HL-60 (cell line): ENCODE results near the gene FZD2.

Source experiments
- DNase-seq, 2 experiments: peaks; one replicate each; pipeline ENCODE4 v3.0.0-alpha.2; 2010 to 2020; ENCODE audit warnings: low read depth in 1 of 2, low spot score in 1 of 2
- H3K27ac ChIP-seq: fragments of 250-450 bp; sonication (Bioruptor Pico); replicated peaks from 2 replicates; pipeline ENCODE4 v1.5.1; 2020; ENCODE audit warnings: mild to moderate bottlenecking, moderate library complexity
- H3K27me3 ChIP-seq: fragments of 250-450 bp; sonication (Bioruptor Pico); 2 replicates; pipeline ENCODE4 v1.5.1; 2021; ENCODE audit warnings: mild to moderate bottlenecking, moderate library complexity; ENCODE audit not compliant: insufficient read depth, poor library complexity, severe bottlenecking
- H3K4me3 ChIP-seq: replicated peaks from 2 replicates; pipeline ENCODE4 v1.5.1; 2011; ENCODE audit warnings: mild to moderate bottlenecking, control low read depth, low read length; ENCODE audit not compliant: insufficient read depth
- GABPA ChIP-seq: IDR thresholded peaks from 2 replicates; pipeline ENCODE4 v1.6.1; 2012; ENCODE audit warnings: low read depth
- POLR2AphosphoS5 ChIP-seq: IDR thresholded peaks from 2 replicates; pipeline ENCODE4 v1.6.1; 2012; ENCODE audit warnings: low read depth
- SPI1 ChIP-seq: IDR thresholded peaks from 2 replicates; pipeline ENCODE4 v1.6.1; 2012; ENCODE audit warnings: low read depth, mild to moderate bottlenecking, borderline replicate concordance
- TF ChIP-seq, protein P1 (sequence below): IDR thresholded peaks from one replicate; pipeline ENCODE4 v1.5.1; 2011; ENCODE audit warnings: low read length, control low read depth, inconsistent platforms; ENCODE audit not compliant: insufficient read depth
- TF ChIP-seq, protein P2 (sequence below): IDR thresholded peaks from 2 replicates; pipeline ENCODE4 v1.6.1; 2012; ENCODE audit warnings: low read depth; ENCODE audit not compliant: insufficient replicate concordance

Gene FZD2

DNA sequence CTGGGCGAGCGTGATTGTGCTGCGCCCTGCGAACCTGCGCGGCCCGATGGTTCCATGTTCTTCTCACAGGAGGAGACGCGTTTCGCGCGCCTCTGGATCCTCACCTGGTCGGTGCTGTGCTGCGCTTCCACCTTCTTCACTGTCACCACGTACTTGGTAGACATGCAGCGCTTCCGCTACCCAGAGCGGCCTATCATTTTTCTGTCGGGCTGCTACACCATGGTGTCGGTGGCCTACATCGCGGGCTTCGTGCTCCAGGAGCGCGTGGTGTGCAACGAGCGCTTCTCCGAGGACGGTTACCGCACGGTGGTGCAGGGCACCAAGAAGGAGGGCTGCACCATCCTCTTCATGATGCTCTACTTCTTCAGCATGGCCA lies 1.0 kb downstream of the FZD2 start:
- Histone ChIP-seq H3K4me3 (no peak overlapping the region; the same call in 1 of the 2 replicates), H3K27ac (no peak overlapping the region), H3K27me3 (peaks cover 32% of the 10 kb centered on the region)
- no peak for TF ChIP-seq SPI1
- TF ChIP-seq POLR2AphosphoS5: no peak
- TF ChIP-seq, protein P1, sequence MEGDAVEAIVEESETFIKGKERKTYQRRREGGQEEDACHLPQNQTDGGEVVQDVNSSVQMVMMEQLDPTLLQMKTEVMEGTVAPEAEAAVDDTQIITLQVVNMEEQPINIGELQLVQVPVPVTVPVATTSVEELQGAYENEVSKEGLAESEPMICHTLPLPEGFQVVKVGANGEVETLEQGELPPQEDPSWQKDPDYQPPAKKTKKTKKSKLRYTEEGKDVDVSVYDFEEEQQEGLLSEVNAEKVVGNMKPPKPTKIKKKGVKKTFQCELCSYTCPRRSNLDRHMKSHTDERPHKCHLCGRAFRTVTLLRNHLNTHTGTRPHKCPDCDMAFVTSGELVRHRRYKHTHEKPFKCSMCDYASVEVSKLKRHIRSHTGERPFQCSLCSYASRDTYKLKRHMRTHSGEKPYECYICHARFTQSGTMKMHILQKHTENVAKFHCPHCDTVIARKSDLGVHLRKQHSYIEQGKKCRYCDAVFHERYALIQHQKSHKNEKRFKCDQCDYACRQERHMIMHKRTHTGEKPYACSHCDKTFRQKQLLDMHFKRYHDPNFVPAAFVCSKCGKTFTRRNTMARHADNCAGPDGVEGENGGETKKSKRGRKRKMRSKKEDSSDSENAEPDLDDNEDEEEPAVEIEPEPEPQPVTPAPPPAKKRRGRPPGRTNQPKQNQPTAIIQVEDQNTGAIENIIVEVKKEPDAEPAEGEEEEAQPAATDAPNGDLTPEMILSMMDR: no peak
- no peak for TF ChIP-seq GABPA
- TF ChIP-seq, protein P2, sequence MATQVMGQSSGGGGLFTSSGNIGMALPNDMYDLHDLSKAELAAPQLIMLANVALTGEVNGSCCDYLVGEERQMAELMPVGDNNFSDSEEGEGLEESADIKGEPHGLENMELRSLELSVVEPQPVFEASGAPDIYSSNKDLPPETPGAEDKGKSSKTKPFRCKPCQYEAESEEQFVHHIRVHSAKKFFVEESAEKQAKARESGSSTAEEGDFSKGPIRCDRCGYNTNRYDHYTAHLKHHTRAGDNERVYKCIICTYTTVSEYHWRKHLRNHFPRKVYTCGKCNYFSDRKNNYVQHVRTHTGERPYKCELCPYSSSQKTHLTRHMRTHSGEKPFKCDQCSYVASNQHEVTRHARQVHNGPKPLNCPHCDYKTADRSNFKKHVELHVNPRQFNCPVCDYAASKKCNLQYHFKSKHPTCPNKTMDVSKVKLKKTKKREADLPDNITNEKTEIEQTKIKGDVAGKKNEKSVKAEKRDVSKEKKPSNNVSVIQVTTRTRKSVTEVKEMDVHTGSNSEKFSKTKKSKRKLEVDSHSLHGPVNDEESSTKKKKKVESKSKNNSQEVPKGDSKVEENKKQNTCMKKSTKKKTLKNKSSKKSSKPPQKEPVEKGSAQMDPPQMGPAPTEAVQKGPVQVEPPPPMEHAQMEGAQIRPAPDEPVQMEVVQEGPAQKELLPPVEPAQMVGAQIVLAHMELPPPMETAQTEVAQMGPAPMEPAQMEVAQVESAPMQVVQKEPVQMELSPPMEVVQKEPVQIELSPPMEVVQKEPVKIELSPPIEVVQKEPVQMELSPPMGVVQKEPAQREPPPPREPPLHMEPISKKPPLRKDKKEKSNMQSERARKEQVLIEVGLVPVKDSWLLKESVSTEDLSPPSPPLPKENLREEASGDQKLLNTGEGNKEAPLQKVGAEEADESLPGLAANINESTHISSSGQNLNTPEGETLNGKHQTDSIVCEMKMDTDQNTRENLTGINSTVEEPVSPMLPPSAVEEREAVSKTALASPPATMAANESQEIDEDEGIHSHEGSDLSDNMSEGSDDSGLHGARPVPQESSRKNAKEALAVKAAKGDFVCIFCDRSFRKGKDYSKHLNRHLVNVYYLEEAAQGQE: no peak
- no peak for DNase-seq

GRCh38 chr17:44558710-44559633 lies 1.7 kb downstream of the FZD2 start:
- H3K27ac ChIP-seq: no peak overlapping the region
- TF ChIP-seq, protein P1: no peak
- TF ChIP-seq, protein P2: no peak
- DNase-seq: no peak
- H3K4me3 ChIP-seq: no peak overlapping the region
- peaks cover 32% of the 10 kb centered on the region for H3K27me3 ChIP-seq

DNA sequence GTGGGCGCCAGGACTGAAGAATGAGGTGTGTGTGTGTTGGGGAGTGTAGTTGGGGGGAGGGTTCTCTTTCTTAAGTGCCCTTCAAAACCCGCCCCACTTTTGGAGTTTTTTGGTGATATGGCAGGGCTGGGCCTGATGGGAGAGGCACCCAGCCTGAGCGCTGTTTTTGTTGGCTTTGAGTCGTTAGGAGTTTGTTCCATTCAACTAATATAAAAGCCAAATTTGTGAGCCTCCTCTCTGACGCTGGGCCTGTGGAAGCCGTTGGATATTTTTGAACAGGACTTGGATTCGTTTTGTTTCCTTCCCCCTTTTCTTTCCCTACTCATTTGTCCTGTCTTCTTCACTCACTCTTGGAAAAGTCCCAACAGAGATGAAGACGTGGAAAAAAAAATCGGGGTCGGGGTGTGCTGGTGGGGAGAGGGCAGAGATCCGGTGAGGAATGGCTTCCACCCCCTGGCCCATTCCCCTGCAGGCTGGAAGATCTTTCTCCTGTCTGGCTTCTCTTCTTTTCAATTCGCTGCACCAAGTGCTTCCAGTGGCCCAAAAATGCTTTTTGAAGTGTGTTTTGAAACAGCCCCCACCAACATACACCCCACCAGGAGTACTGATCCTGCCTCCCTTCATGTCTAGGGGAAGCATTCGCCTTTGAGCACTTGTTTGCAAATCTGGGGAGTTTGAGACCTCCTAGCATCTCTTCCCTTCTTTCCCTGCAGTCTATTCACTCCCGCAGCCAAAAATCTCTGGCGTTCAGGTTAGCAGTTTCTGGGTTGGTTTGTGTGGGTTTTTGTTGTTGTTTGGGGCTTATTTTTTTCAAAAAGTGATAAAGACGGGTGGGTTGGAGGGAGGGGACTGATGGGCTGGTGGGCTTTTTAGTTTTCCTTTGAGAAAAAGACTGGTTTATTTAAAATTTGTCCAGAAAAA lies 2.6 kb downstream of the FZD2 start:
- DNase-seq: no peak
- Histone ChIP-seq H3K27me3 (peaks cover 32% of the 10 kb centered on the region), H3K4me3 (no peak overlapping the region), H3K27ac (no peak overlapping the region)
- TF ChIP-seq POLR2AphosphoS5: no peak
- no peak for TF ChIP-seq SPI1
- TF ChIP-seq, protein P1: no peak
- TF ChIP-seq, protein P2: no peak
